DND-41 (cell line): ENCODE measurements around the gene GSTM2.

Experiments
- ATAC-seq: fragments of 200-7000 bp; cut with Tn5 transposase; 3 replicates; pipeline ENCODE4 v1.9.1; 2021; ENCODE audit warnings: low read depth; ENCODE audit not compliant: insufficient read depth
- DNase-seq: peaks from one replicate; pipeline ENCODE4 v3.0.0-alpha.2; 2020
- H2AFZ ChIP-seq: 2 replicates; pipeline ENCODE4 v1.6.0; 2012; ENCODE audit warnings: low read depth, low read length
- H3K27ac ChIP-seq: 2 replicates; pipeline ENCODE4 v1.5.1; 2012; ENCODE audit warnings: low read length, inconsistent platforms
- H3K27me3 ChIP-seq: fragments of 200-600 bp; sonication (generic); 2 replicates; pipeline ENCODE4 v1.6.0; 2012; ENCODE audit warnings: low read length, mild to moderate bottlenecking, inconsistent platforms; ENCODE audit not compliant: insufficient read depth, poor library complexity
- H3K36me3 ChIP-seq: 2 replicates; pipeline ENCODE4 v1.5.1; 2012; ENCODE audit warnings: low read length, inconsistent platforms; ENCODE audit not compliant: insufficient read depth
- H3K4me1 ChIP-seq: 2 replicates; pipeline ENCODE4 v1.5.1; 2012; ENCODE audit warnings: mild to moderate bottlenecking, low read length; ENCODE audit not compliant: insufficient read depth
- H3K4me2 ChIP-seq: 2 replicates; pipeline ENCODE4 v1.6.0; 2012; ENCODE audit warnings: mild to moderate bottlenecking, moderate library complexity, low read length, inconsistent platforms; ENCODE audit not compliant: insufficient read depth
- H3K4me3 ChIP-seq, 2 experiments: fragments of 200-600 bp in 1 of 2; shearing (Covaris generic) in 1 of 2; 2 replicates each; pipeline ENCODE4 v1.5.1; 2012 to 2016; ENCODE audit warnings: inconsistent platforms in 2 of 2, low read length in 2 of 2, mild to moderate bottlenecking in 2 of 2, low read depth in 1 of 2, moderate library complexity in 1 of 2
- H3K79me2 ChIP-seq: 2 replicates; pipeline ENCODE4 v1.6.0; 2012; ENCODE audit warnings: low read length, inconsistent platforms; ENCODE audit not compliant: insufficient read depth
- H3K9ac ChIP-seq: 2 replicates; pipeline ENCODE4 v1.6.0; 2012; ENCODE audit warnings: low read depth, mild to moderate bottlenecking, inconsistent platforms, low read length, moderate library complexity
- H3K9me3 ChIP-seq: 2 replicates; pipeline ENCODE4 v1.5.1; 2012; ENCODE audit warnings: low read length, moderate library complexity, mild to moderate bottlenecking, inconsistent platforms; ENCODE audit not compliant: insufficient read depth, severe bottlenecking
- H4K20me1 ChIP-seq: 2 replicates; pipeline ENCODE4 v1.6.0; 2012; ENCODE audit warnings: low read length; ENCODE audit not compliant: insufficient read depth
- EZH2 ChIP-seq: IDR thresholded peaks from 3 replicates; pipeline ENCODE4 v1.6.1; 2012; ENCODE audit warnings: borderline replicate concordance, low read depth, mild to moderate bottlenecking, moderate library complexity, low read length, inconsistent platforms; ENCODE audit not compliant: severe bottlenecking
- TF ChIP-seq, protein P1 (sequence below): IDR thresholded peaks from 2 replicates; pipeline ENCODE4 v1.5.1; 2012; ENCODE audit warnings: borderline replicate concordance, low read length, moderate library complexity, mild to moderate bottlenecking; ENCODE audit not compliant: poor library complexity, severe bottlenecking; ENCODE audit errors: extremely low read depth

GSTM2 gene

DNA sequence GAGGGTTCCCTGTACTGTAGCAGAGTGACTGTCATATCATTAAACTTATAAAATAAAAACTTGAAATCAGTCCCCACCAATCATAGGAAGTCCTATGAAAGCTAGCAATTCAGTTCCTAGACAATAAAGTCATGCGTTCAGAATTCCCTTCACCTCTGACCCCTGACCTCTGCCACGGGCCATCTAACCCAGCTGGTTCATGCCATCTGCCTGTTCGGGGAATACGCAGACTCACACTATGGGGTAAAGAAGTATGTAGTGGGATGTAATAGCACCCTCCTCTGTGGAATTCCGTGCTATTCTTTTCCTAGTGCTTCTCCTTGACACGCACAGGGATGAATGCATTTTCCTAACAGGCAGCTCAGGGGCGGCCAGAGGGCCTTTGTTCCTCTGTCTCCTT lies 9.9 kb upstream of the GSTM2 start:
- H3K27ac ChIP-seq = no peak overlapping the region

GRCh38 chr1:109658533-109659042 lies 9.3 kb upstream of the GSTM2 start:
- H2AFZ ChIP-seq = no peak overlapping the region
- no peak overlapping the region for H3K4me2 ChIP-seq
- H4K20me1 ChIP-seq = no peaks in the 10 kb centered on the region
- H3K4me1 ChIP-seq = no peaks in the 10 kb centered on the region
- peaks cover 4% of the 10 kb centered on the region for H3K27me3 ChIP-seq
- no peak overlapping the region for H3K27ac ChIP-seq
- H3K9me3 ChIP-seq = no peaks in the 10 kb centered on the region
- no peak overlapping the region for H3K4me3 ChIP-seq
- H3K79me2 ChIP-seq = no peaks in the 10 kb centered on the region
- H3K9ac ChIP-seq = no peak overlapping the region
- DNase-seq (no peak), ATAC-seq (no peak)
- TF ChIP-seq, protein P1, sequence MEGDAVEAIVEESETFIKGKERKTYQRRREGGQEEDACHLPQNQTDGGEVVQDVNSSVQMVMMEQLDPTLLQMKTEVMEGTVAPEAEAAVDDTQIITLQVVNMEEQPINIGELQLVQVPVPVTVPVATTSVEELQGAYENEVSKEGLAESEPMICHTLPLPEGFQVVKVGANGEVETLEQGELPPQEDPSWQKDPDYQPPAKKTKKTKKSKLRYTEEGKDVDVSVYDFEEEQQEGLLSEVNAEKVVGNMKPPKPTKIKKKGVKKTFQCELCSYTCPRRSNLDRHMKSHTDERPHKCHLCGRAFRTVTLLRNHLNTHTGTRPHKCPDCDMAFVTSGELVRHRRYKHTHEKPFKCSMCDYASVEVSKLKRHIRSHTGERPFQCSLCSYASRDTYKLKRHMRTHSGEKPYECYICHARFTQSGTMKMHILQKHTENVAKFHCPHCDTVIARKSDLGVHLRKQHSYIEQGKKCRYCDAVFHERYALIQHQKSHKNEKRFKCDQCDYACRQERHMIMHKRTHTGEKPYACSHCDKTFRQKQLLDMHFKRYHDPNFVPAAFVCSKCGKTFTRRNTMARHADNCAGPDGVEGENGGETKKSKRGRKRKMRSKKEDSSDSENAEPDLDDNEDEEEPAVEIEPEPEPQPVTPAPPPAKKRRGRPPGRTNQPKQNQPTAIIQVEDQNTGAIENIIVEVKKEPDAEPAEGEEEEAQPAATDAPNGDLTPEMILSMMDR = no peak
- no peak for TF ChIP-seq EZH2
- H3K36me3 ChIP-seq = no peaks in the 10 kb centered on the region

More for the DNA sequence above, 9.9 kb upstream of the GSTM2 start:
- H3K4me1 ChIP-seq = no peaks in the 10 kb centered on the region
- no peak for DNase-seq
- ATAC-seq = no peak
- no peaks in the 10 kb centered on the region for H3K36me3 ChIP-seq
- H3K79me2 ChIP-seq = no peaks in the 10 kb centered on the region
- no peak overlapping the region for H3K4me3 ChIP-seq
- no peak overlapping the region for H3K4me2 ChIP-seq
- H3K9ac ChIP-seq = no peak overlapping the region
- TF ChIP-seq, protein P1 = no peak
- TF ChIP-seq EZH2 = no peak
- no peaks in the 10 kb centered on the region for H3K9me3 ChIP-seq
- no peak overlapping the region for H2AFZ ChIP-seq
- H4K20me1 ChIP-seq = no peaks in the 10 kb centered on the region
- H3K27me3 ChIP-seq = peaks cover 4% of the 10 kb centered on the region

DNA sequence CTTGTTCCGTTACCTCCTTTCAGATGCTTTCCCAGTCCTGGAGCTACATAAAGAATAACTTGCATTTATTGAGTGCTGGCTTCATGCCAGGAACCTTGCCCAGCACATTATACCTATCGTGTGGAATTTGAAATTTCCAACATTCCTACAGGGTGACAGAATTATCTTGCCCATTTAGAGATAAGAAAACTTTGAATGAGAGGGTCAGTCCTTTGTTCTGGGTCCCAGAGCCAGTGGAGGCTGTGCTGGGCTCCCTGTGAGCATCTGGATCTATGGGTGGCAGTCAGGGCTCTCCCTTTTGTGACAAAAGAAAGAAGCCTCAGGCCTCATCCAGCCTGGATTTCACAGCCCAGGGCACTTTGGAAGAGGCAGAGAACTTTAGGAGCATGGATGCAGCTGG lies 8.7 kb upstream of the GSTM2 start:
- no peaks in the 10 kb centered on the region for H3K79me2 ChIP-seq
- H3K36me3 ChIP-seq = no peaks in the 10 kb centered on the region
- TF ChIP-seq, protein P1 = no peak
- TF ChIP-seq EZH2 = no peak
- H3K27me3 ChIP-seq = peaks cover 4% of the 10 kb centered on the region
- no peak overlapping the region for H3K4me2 ChIP-seq
- no peak overlapping the region for H2AFZ ChIP-seq
- no peak overlapping the region for H3K9ac ChIP-seq
- ATAC-seq = no peak
- H3K4me1 ChIP-seq = no peaks in the 10 kb centered on the region
- H3K27ac ChIP-seq = no peak overlapping the region
- no peak for DNase-seq
- no peaks in the 10 kb centered on the region for H3K9me3 ChIP-seq
- H4K20me1 ChIP-seq = no peaks in the 10 kb centered on the region
- no peak overlapping the region for H3K4me3 ChIP-seq
